HCT116 (cell line): ENCODE measurements around the gene ARNT2. TPM values are rescaled to one million over a fixed set of nuclear protein-coding genes. Genes with fewer than 3 reads are reported as not detected.

ENCODE experiments used
- ATAC-seq: fragments of 200-7000 bp; cut with Tn5 transposase; 2 replicates; pipeline ENCODE4 v1.9.1; 2020; ENCODE audit warnings: mild to moderate bottlenecking, moderate library complexity
- BruUV-seq: library from RNA; stranded (reverse); fragments of 400-500 nt; replicated peaks from 2 replicates; lab custom pipeline; 2021; lab: Mats Ljungman, UMichigan
- CTCF ChIA-PET: fragments of 300-600 bp; sonication (Branson Sonifier 250); formaldehyde crosslinking; loops from one replicate; lab custom pipeline; 2021; ENCODE audit warnings: antibody characterized with exemption; lab: Charles Lee
- POLR2A ChIA-PET: fragments of 300-600, 350-600 bp; sonication (Branson Sonifier 250); formaldehyde crosslinking; loops from one replicate; lab custom pipeline; 2021; ENCODE audit warnings: antibody characterized with exemption; lab: Charles Lee
- RAD21 ChIA-PET, 2 experiments: fragments of 300-600 bp; sonication (Branson Sonifier 250); formaldehyde crosslinking; loops; one replicate each; lab custom pipeline; 2023; ENCODE audit warnings: low total read pairs in 2 of 2; ENCODE audit not compliant: uncharacterized antibody in 2 of 2, unreplicated experiment in 2 of 2, low non-redundant PET in 1 of 2; lab: Charles Lee
- DNase-seq: peaks from one replicate; pipeline ENCODE4 v3.0.0-alpha.2; 2010; ENCODE audit warnings: low read depth, low spot score
- H2AFZ ChIP-seq: fragments of 200-600 bp; shearing (Covaris generic), sonication (generic); 2 replicates; pipeline ENCODE4 v1.6.1; 2017; ENCODE audit warnings: low read depth, mixed run types, mixed read lengths, antibody characterized with exemption, low read length; ENCODE audit not compliant: poor library complexity, severe bottlenecking
- H3K27ac ChIP-seq: 2 replicates; pipeline ENCODE4 v1.5.1; 2012; ENCODE audit warnings: low read depth, low read length
- H3K27me3 ChIP-seq: fragments of 200-600 bp; sonication (generic); 2 replicates; pipeline ENCODE4 v1.6.1; 2016; ENCODE audit warnings: mixed run types, low read length, mixed read lengths; ENCODE audit not compliant: insufficient read depth
- H3K36me3 ChIP-seq, 2 experiments: fragments of 200-500 bp in 1 of 2; fragments of 200-600 bp in 1 of 2; sonication (Bioruptor generic) in 1 of 2; sonication (generic) in 1 of 2; 2 replicates each; pipeline versions ENCODE4 v1.5.1 to v1.6.1; 2014 to 2016; ENCODE audit warnings: low read length in 2 of 2, inconsistent platforms in 1 of 2, mixed read lengths in 1 of 2, mixed run types in 1 of 2; ENCODE audit not compliant: insufficient read depth in 2 of 2, control insufficient read depth in 1 of 2
- H3K4me1 ChIP-seq, 2 experiments: fragments of 200-600 bp in 1 of 2; sonication (generic) in 1 of 2; 2 replicates each; pipeline versions ENCODE4 v1.5.1 to v1.6.1; 2012 to 2017; ENCODE audit warnings: low read length in 2 of 2, inconsistent platforms in 1 of 2, mild to moderate bottlenecking in 1 of 2, mixed read lengths in 1 of 2, mixed run types in 1 of 2, moderate library complexity in 1 of 2; ENCODE audit not compliant: insufficient read depth in 2 of 2, control insufficient read depth in 1 of 2
- H3K4me2 ChIP-seq: fragments of 200-600 bp; sonication (generic); 2 replicates; pipeline ENCODE4 v1.6.1; 2017; ENCODE audit warnings: mixed run types, low read length, mixed read lengths
- H3K4me3 ChIP-seq, 2 experiments: fragments of 200-600 bp in 1 of 2; sonication (generic) in 1 of 2; replicated peaks in 1 of 2; 2 replicates each; pipeline ENCODE4 v1.5.1; 2011 to 2016; ENCODE audit warnings: low read length in 2 of 2, control low read depth in 1 of 2, low read depth in 1 of 2, mild to moderate bottlenecking in 1 of 2, mixed read lengths in 1 of 2, mixed run types in 1 of 2
- H3K79me2 ChIP-seq: fragments of 200-600 bp; sonication (generic); 2 replicates; pipeline ENCODE4 v1.6.1; 2017; ENCODE audit warnings: mild to moderate bottlenecking, mixed run types, low read length, moderate library complexity, mixed read lengths; ENCODE audit not compliant: insufficient read depth
- H3K9ac ChIP-seq: fragments of 200-600 bp; sonication (generic); 2 replicates; pipeline ENCODE4 v1.6.1; 2016; ENCODE audit warnings: low read length, mixed read lengths
- H3K9me2 ChIP-seq: fragments of 200-600 bp; sonication (generic), shearing (Covaris generic); 2 replicates; pipeline ENCODE4 v1.6.1; 2017; ENCODE audit warnings: mixed run types, mild to moderate bottlenecking, moderate library complexity; ENCODE audit not compliant: insufficient read depth
- H3K9me3 ChIP-seq, 2 experiments: fragments of 200-500 bp in 1 of 2; fragments of 200-600 bp in 1 of 2; sonication (Bioruptor generic) in 1 of 2; sonication (generic) in 1 of 2; 2 replicates each; pipeline ENCODE4 v1.6.1; 2014 to 2017; ENCODE audit warnings: low read length in 2 of 2, mixed read lengths in 2 of 2, inconsistent platforms in 1 of 2, low read depth in 1 of 2, mild to moderate bottlenecking in 1 of 2, mixed run types in 1 of 2, moderate library complexity in 1 of 2; ENCODE audit not compliant: control insufficient read depth in 1 of 2, insufficient read depth in 1 of 2
- H4K20me1 ChIP-seq: fragments of 200-600 bp; sonication (generic), shearing (Covaris generic); 2 replicates; pipeline ENCODE4 v1.6.1; 2017; ENCODE audit warnings: mixed run types, mild to moderate bottlenecking, moderate library complexity; ENCODE audit not compliant: insufficient read depth
- ATF3 ChIP-seq: IDR thresholded peaks from 2 replicates; pipeline ENCODE4 v1.6.1; 2012
- CBX3 ChIP-seq: IDR thresholded peaks from 2 replicates; pipeline ENCODE4 v1.6.1; 2012; ENCODE audit warnings: low read depth
- CEBPB ChIP-seq: IDR thresholded peaks from 2 replicates; pipeline ENCODE4 v1.6.1; 2012; ENCODE audit warnings: low read depth
- CTCF ChIP-seq, 3 experiments: fragments of 200-600 bp in 1 of 3; sonication (generic) in 1 of 3; IDR thresholded peaks in 2 of 3; conservative IDR thresholded peaks in 1 of 3; 2 replicates each; pipeline ENCODE4 v1.5.1; 2012 to 2017; ENCODE audit warnings: low read depth in 2 of 3, low read length in 2 of 3, antibody characterized with exemption in 1 of 3, borderline replicate concordance in 1 of 3, control low read depth in 1 of 3, mild to moderate bottlenecking in 1 of 3, mixed read lengths in 1 of 3, mixed run types in 1 of 3, moderate library complexity in 1 of 3; ENCODE audit not compliant: insufficient read depth in 1 of 3
- ELF1 ChIP-seq: IDR thresholded peaks from 2 replicates; pipeline ENCODE4 v1.6.1; 2012; ENCODE audit warnings: low read depth, borderline replicate concordance
- EZH2 ChIP-seq: fragments of 200-600 bp; sonication (generic); IDR thresholded peaks from 2 replicates; pipeline ENCODE4 v1.6.1; 2017; ENCODE audit warnings: antibody characterized with exemption, mixed run types
- EZH2phosphoT487 ChIP-seq: fragments of 200-600 bp; IDR thresholded peaks from 2 replicates; pipeline ENCODE4 v1.6.1; 2018; ENCODE audit warnings: antibody characterized with exemption, borderline replicate concordance
- FOSL1 ChIP-seq: IDR thresholded peaks from 2 replicates; pipeline ENCODE4 v1.6.1; 2012; ENCODE audit warnings: low read depth
- MAX ChIP-seq: IDR thresholded peaks from 2 replicates; pipeline ENCODE4 v1.6.1; 2012
- RAD21 ChIP-seq: IDR thresholded peaks from 2 replicates; pipeline ENCODE4 v1.6.1; 2012; ENCODE audit warnings: low read depth, mild to moderate bottlenecking
- REST ChIP-seq: IDR thresholded peaks from 2 replicates; pipeline ENCODE4 v1.6.1; 2012; ENCODE audit warnings: low read depth
- SIN3A ChIP-seq: IDR thresholded peaks from 2 replicates; pipeline ENCODE4 v1.6.1; 2012; ENCODE audit warnings: low read depth
- SP1 ChIP-seq: IDR thresholded peaks from 2 replicates; pipeline ENCODE4 v1.6.1; 2012; ENCODE audit warnings: low read depth
- SRF ChIP-seq: IDR thresholded peaks from 2 replicates; pipeline ENCODE4 v1.6.1; 2012; ENCODE audit warnings: low read depth
- TCF7L2 ChIP-seq: IDR thresholded peaks from 2 replicates; pipeline ENCODE4 v1.7.0; 2011; ENCODE audit warnings: borderline replicate concordance, inconsistent platforms; ENCODE audit not compliant: insufficient read depth, insufficient read length; ENCODE audit errors: extremely low read depth
- YY1 ChIP-seq: IDR thresholded peaks from 2 replicates; pipeline ENCODE4 v1.6.1; 2011; ENCODE audit warnings: low read length, low read depth, moderate library complexity, mild to moderate bottlenecking; ENCODE audit not compliant: insufficient replicate concordance; ENCODE audit errors: extremely low read depth
- ZBTB33 ChIP-seq: IDR thresholded peaks from 2 replicates; pipeline ENCODE4 v1.6.1; 2011; ENCODE audit warnings: mild to moderate bottlenecking, low read length, moderate library complexity; ENCODE audit not compliant: insufficient replicate concordance; ENCODE audit errors: extremely low read depth
- ZFX ChIP-seq: fragments of 450-650 bp; IDR thresholded peaks from 2 replicates; pipeline ENCODE4 v1.6.1; 2017
- ZNF274 ChIP-seq: fragments of 200-500 bp; sonication (Bioruptor generic); IDR thresholded peaks from 2 replicates; pipeline ENCODE4 v1.6.1; 2014; ENCODE audit warnings: mild to moderate bottlenecking, low read depth, low read length, inconsistent platforms
- intact Hi-C: fragments of 100-400 bp; cut with micrococcal nuclease; formaldehyde crosslinking; loops from 2 replicates; pipeline ENCODE4 v1.10.0; 2022
- total RNA-seq: library from RNA; stranded (reverse); gene quantifications from one replicate; pipeline ENCODE4 v1.2.1, GENCODE V29; 2021; ENCODE audit not compliant: unreplicated experiment

The ARNT2 gene
- total RNA-seq, 1 experiment from 2014 or later = 3.0 TPM

GRCh38 chr15:80527961-80528360 is 123.8 kb downstream of the ARNT2 start:
- DNase-seq (no peak), ATAC-seq (no peak)
- Histone ChIP-seq H3K4me2 (no peak overlapping the region), H3K4me1 (no peaks in the 10 kb centered on the region), H3K9me2 (no peaks in the 10 kb centered on the region), H3K9me3 (no peaks in the 10 kb centered on the region), H3K36me3 (no peaks in the 10 kb centered on the region), H2AFZ (no peak overlapping the region), H3K9ac (no peak overlapping the region), H3K79me2 (no peaks in the 10 kb centered on the region), H3K4me3 (no peak overlapping the region), H4K20me1 (no peaks in the 10 kb centered on the region), H3K27ac (no peak overlapping the region), H3K27me3 (no peaks in the 10 kb centered on the region)
- no TSS peak for BruUV-seq
- TF ChIP-seq ELF1 = no peak
- TF ChIP-seq EZH2 = no peak
- TF ChIP-seq TCF7L2 = no peak
- no peak for TF ChIP-seq YY1
- no peak for TF ChIP-seq RAD21
- TF ChIP-seq ZFX = no peak
- TF ChIP-seq ZNF274 = no peak
- TF ChIP-seq FOSL1 = no peak
- no peak for TF ChIP-seq SIN3A
- TF ChIP-seq MAX = no peak
- no peak for TF ChIP-seq REST
- TF ChIP-seq SP1 = no peak
- no peak for TF ChIP-seq SRF
- TF ChIP-seq ATF3 = no peak
- TF ChIP-seq ZBTB33 = no peak
- no peak for TF ChIP-seq CEBPB
- no peak for TF ChIP-seq EZH2phosphoT487
- no peak for TF ChIP-seq CBX3
- no peak for TF ChIP-seq CTCF (IDR thresholded peaks at IDR 0.05 in 2 of 3, conservative IDR thresholded peaks at IDR 0.05 in 1 of 3; ENCODE audit: borderline replicate concordance in 1 of 3, insufficient read depth in 1 of 3, low read depth in 2 of 3, low read length in 2 of 3)
- RAD21 ChIA-PET = no interaction called here
- POLR2A ChIA-PET = no interaction called here
- intact Hi-C loops = no loop called here
- CTCF ChIA-PET = no interaction called here
